ENCODE data around the gene DHRSX. TPM values are rescaled to one million over a fixed set of nuclear protein-coding genes. Genes with fewer than 3 reads are reported as not detected.

Gene DHRSX
- total RNA-seq, 3 donors from 2014 or later = 24.9 to 52.4 (median 37.5) TPM

DNA sequence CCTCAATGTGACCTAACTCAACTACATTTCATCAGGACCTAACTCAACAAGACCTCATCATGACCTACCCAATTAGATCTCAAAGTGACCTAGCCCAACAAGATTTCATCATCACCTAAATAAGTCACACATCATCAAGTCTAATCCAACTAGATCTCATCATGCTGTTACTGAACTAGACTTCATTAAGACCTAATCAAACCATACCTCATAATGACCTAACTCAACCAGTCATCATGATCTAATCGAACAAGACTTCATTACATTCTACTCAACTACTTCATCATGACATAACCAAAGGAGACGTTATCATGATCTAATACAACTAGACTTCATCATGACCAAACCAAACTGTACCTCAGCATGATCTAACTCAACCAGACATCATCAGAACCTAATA lies 82.8 kb downstream of the DHRSX start:
- DNase-seq (no peak), ATAC-seq (no peak)
- TF ChIP-seq CTCF (IDR thresholded peaks at IDR 0.05) = no peak
- no peaks in the 10 kb centered on the region for H3K4me1 ChIP-seq (ENCODE audit: low read depth)
- intact Hi-C loops (cut with DNase I, micrococcal nuclease) = no loop called here
- no peaks in the 10 kb centered on the region for H3K36me3 ChIP-seq (ENCODE audit: low read depth)
- H3K4me3 ChIP-seq = no peak overlapping the region
- H3K9me3 ChIP-seq = peaks cover 3% of the 10 kb centered on the region

DNA sequence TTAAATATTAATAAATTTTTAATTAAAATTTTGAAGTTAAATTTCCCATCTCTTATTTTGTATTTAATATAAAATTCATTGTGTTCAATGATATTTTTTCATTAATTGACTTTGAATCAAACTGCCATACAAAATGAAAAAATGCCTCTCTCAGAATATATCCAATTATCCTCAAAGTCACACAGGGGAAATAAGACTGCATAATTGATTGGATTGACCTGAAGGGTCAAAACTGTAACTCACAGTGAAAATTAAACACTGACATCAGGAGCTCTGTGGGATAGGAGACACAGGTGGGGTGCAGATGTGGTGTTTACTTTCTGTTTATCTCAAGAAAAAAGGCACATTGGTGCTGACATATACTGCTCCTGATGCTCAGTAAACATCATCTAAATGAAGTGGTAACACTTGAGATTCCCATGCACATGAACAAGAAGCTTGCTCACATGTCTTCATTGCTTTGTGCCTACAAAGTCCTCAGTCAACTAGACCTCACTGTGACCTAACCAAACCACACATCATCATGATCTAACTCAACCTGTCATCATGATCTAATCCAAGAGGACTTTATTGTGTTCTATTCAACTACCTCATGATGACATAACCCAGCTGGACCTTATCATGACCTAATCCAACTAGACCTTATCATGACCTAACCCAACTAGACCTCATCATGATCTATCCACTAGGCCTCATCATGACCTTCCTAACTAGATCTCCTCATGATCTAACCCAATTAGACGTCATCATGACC lies 83.7 kb downstream of the DHRSX start:
- no peak for DNase-seq
- ATAC-seq = no peak
- H3K9me3 ChIP-seq = peaks cover 3% of the 10 kb centered on the region
- no peak for TF ChIP-seq CTCF (IDR thresholded peaks at IDR 0.05)
- intact Hi-C loops (cut with DNase I, micrococcal nuclease) = no loop called here
- H3K36me3 ChIP-seq (ENCODE audit: low read depth) = no peaks in the 10 kb centered on the region
- no peaks in the 10 kb centered on the region for H3K4me1 ChIP-seq (ENCODE audit: low read depth)
- H3K4me3 ChIP-seq = no peak overlapping the region

- DNase-seq (no peak), ATAC-seq (no peak)
- peaks cover 3% of the 10 kb centered on the region for H3K9me3 ChIP-seq
- TF ChIP-seq CTCF (IDR thresholded peaks at IDR 0.05) = no peak
- no peak overlapping the region for H3K4me3 ChIP-seq
- H3K4me1 ChIP-seq (ENCODE audit: low read depth) = no peaks in the 10 kb centered on the region
- intact Hi-C loops (cut with DNase I, micrococcal nuclease) = no loop called here
- H3K36me3 ChIP-seq (ENCODE audit: low read depth) = no peaks in the 10 kb centered on the region
Observed at GRCh38 chrX:2414384-2414783, 86.4 kb downstream of the DHRSX start.

- DNase-seq = no peak
- ATAC-seq = no peak
- Histone ChIP-seq H3K4me3 (no peak overlapping the region), H3K4me1 (ENCODE audit: low read depth) (no peaks in the 10 kb centered on the region), H3K36me3 (ENCODE audit: low read depth) (no peaks in the 10 kb centered on the region), H3K9me3 (peaks cover 3% of the 10 kb centered on the region)
- intact Hi-C loops (cut with DNase I, micrococcal nuclease) = no loop called here
- no peak for TF ChIP-seq CTCF (IDR thresholded peaks at IDR 0.05)
Observed at GRCh38 chrX:2413969-2414368, 86.8 kb downstream of the DHRSX start.

GRCh38 chrX:2412131-2412530 lies 88.6 kb downstream of the DHRSX start:
- ATAC-seq (no peak), DNase-seq (no peak)
- no peak for TF ChIP-seq CTCF (IDR thresholded peaks at IDR 0.05)
- H3K36me3 ChIP-seq (ENCODE audit: low read depth) = no peaks in the 10 kb centered on the region
- H3K4me3 ChIP-seq = no peak overlapping the region
- intact Hi-C loops (cut with DNase I, micrococcal nuclease) = no loop called here
- peaks cover 8% of the 10 kb centered on the region for H3K9me3 ChIP-seq
- H3K4me1 ChIP-seq (ENCODE audit: low read depth) = no peaks in the 10 kb centered on the region
